Skin epidermis (tissue), 12 donors: ENCODE data around the gene LRP1B.

Experiments used
- H3K27ac ChIP-seq, 21 experiments: fragments of 200-600 bp; sonication (generic) in 11 of 21; one replicate each; pipeline ENCODE4 v1.5.0; 2020; ENCODE audit warnings: mild to moderate bottlenecking in 3 of 21, inconsistent platforms in 2 of 21, moderate library complexity in 2 of 21
- H3K4me3 ChIP-seq, 7 experiments: fragments of 200-600 bp; sonication (generic) in 2 of 7; one replicate each; pipeline ENCODE4 v1.5.0; 2020; ENCODE audit warnings: inconsistent platforms in 2 of 7, mild to moderate bottlenecking in 2 of 7, moderate library complexity in 1 of 7

LRP1B gene

GRCh38 chr2:140246058-140246457 lies 1884.8 kb downstream of the LRP1B start:
- Histone ChIP-seq H3K27ac (no peak overlapping the region), H3K4me3 (no peak overlapping the region)

GRCh38 chr2:140242889-140243288 lies 1887.9 kb downstream of the LRP1B start:
- H3K4me3 ChIP-seq: no peak overlapping the region
- H3K27ac ChIP-seq: no peak overlapping the region

GRCh38 chr2:140234116-140234515 lies 1896.7 kb downstream of the LRP1B start:
- no peak overlapping the region for H3K27ac ChIP-seq
- H3K4me3 ChIP-seq: no peak overlapping the region

- Histone ChIP-seq H3K4me3 (no peak overlapping the region), H3K27ac (no peak overlapping the region)
These were observed 1919.9 kb downstream of the LRP1B start for GRCh38 chr2:140210963-140211362.

- no peak overlapping the region for H3K27ac ChIP-seq
- no peak overlapping the region for H3K4me3 ChIP-seq
These were observed 1925.7 kb downstream of the LRP1B start for GRCh38 chr2:140205093-140205492.

- H3K27ac ChIP-seq: no peak overlapping the region
- no peak overlapping the region for H3K4me3 ChIP-seq
These were observed 1927.5 kb downstream of the LRP1B start for GRCh38 chr2:140203347-140203746.

GRCh38 chr2:140201572-140201971 lies 1929.2 kb downstream of the LRP1B start:
- Histone ChIP-seq H3K27ac (no peak overlapping the region), H3K4me3 (no peak overlapping the region)

GRCh38 chr2:140200764-140201163 lies 1930.1 kb downstream of the LRP1B start:
- Histone ChIP-seq H3K4me3 (no peak overlapping the region), H3K27ac (no peak overlapping the region)

GRCh38 chr2:140200307-140200706 lies 1930.5 kb downstream of the LRP1B start:
- H3K4me3 ChIP-seq: no peak overlapping the region
- H3K27ac ChIP-seq: no peak overlapping the region

GRCh38 chr2:140199312-140199711 lies 1931.5 kb downstream of the LRP1B start:
- no peak overlapping the region for H3K4me3 ChIP-seq
- no peak overlapping the region for H3K27ac ChIP-seq

GRCh38 chr2:140187086-140187485 lies 1943.7 kb downstream of the LRP1B start:
- H3K27ac ChIP-seq: no peak overlapping the region
- no peak overlapping the region for H3K4me3 ChIP-seq

GRCh38 chr2:140186313-140186712 lies 1944.5 kb downstream of the LRP1B start:
- Histone ChIP-seq H3K27ac (no peak overlapping the region), H3K4me3 (no peak overlapping the region)

GRCh38 chr2:140185076-140185475 lies 1945.7 kb downstream of the LRP1B start:
- Histone ChIP-seq H3K4me3 (no peak overlapping the region), H3K27ac (no peak overlapping the region)

- Histone ChIP-seq H3K4me3 (no peak overlapping the region), H3K27ac (no peak overlapping the region)
These were observed 1947.6 kb downstream of the LRP1B start for GRCh38 chr2:140183056-140183765.
